ENCODE results near the gene MAP2K3. TPM values are rescaled to one million over a fixed set of nuclear protein-coding genes. Genes with fewer than 3 reads are reported as not detected.

MAP2K3 gene
- total RNA-seq, 1 donor from 2014 or later, result 24.7 TPM

- H3K4me3 ChIP-seq (ENCODE audit: low read depth, low read length), result no peak overlapping the region
- DNase-seq (ENCODE audit: low read depth), result no peak
- no peak for TF ChIP-seq CTCF (conservative IDR thresholded peaks at IDR 0.05; ENCODE audit: low read depth, low read length)
These were observed 13.8 kb downstream of the MAP2K3 start for GRCh38 chr17:21298056-21298982.

GRCh38 chr17:21298983-21299519 is 14.5 kb downstream of the MAP2K3 start:
- no peak for TF ChIP-seq CTCF (conservative IDR thresholded peaks at IDR 0.05; ENCODE audit: low read depth, low read length)
- H3K4me3 ChIP-seq (ENCODE audit: low read depth, low read length), result no peak overlapping the region
- no peak for DNase-seq (ENCODE audit: low read depth)

- H3K4me3 ChIP-seq (ENCODE audit: low read depth, low read length), result no peak overlapping the region
- no peak for TF ChIP-seq CTCF (conservative IDR thresholded peaks at IDR 0.05; ENCODE audit: low read depth, low read length)
- no peak for DNase-seq (ENCODE audit: low read depth)
These were observed 15.6 kb downstream of the MAP2K3 start for GRCh38 chr17:21299981-21300600.

- no peak for TF ChIP-seq CTCF (conservative IDR thresholded peaks at IDR 0.05; ENCODE audit: low read depth, low read length)
- H3K4me3 ChIP-seq (ENCODE audit: low read depth, low read length), result no peak overlapping the region
- no peak for DNase-seq (ENCODE audit: low read depth)
These were observed 16.4 kb downstream of the MAP2K3 start for GRCh38 chr17:21300601-21301571.

- no peak for DNase-seq (ENCODE audit: low read depth)
- no peak overlapping the region for H3K4me3 ChIP-seq (ENCODE audit: low read depth, low read length)
- no peak for TF ChIP-seq CTCF (conservative IDR thresholded peaks at IDR 0.05; ENCODE audit: low read depth, low read length)
These were observed 17.4 kb downstream of the MAP2K3 start for GRCh38 chr17:21301593-21302550.
